Adrenal gland (tissue), 12 donors: ENCODE results near the gene ZBP1. TPM values are rescaled to one million over a fixed set of nuclear protein-coding genes. Genes with fewer than 3 reads are reported as not detected.

ENCODE experiments used
- DNase-seq, 7 donors: peaks; one replicate each; pipeline ENCODE4 v3.0.0-alpha.2; 2019 to 2020
- H3K27ac ChIP-seq, 5 donors: fragments of 200-600 bp; sonication (generic) in 4 of 5; 1 replicate in 3 of 5; 2 replicates in 2 of 5; pipeline versions ENCODE4 v1.5.1 to v1.8.0; 2016 to 2020; ENCODE audit warnings: mild to moderate bottlenecking in 1 of 5
- H3K27me3 ChIP-seq: fragments of 200-600 bp; 2 replicates; pipeline ENCODE4 v1.8.0; 2021
- H3K36me3 ChIP-seq, 2 donors: fragments of 200-600 bp; replicated peaks in 1 of 2; 1 replicate in 1 of 2; 2 replicates in 1 of 2; pipeline versions ENCODE4 v1.5.1 to v1.8.0; 2018 to 2022
- H3K4me1 ChIP-seq, 2 donors: fragments of 200-600 bp; replicated peaks in 1 of 2; 1 replicate in 1 of 2; 2 replicates in 1 of 2; pipeline versions ENCODE4 v1.5.1 to v1.8.0; 2018 to 2021
- H3K4me3 ChIP-seq, 4 donors: fragments of 200-600 bp; sonication (generic) in 3 of 4; one replicate each; pipeline ENCODE4 v1.5.1; 2016 to 2018
- H3K9me3 ChIP-seq, 3 donors: fragments of 200-600 bp; sonication (generic) in 1 of 3; replicated peaks in 1 of 3; 1 replicate in 2 of 3; 2 replicates in 1 of 3; pipeline versions ENCODE4 v1.5.1 to v1.8.0; 2016 to 2021
- POLR2A ChIP-seq, 2 donors: fragments of 450-650 bp; IDR thresholded peaks; one replicate each; pipeline ENCODE4 v1.6.1; 2017; ENCODE audit warnings: antibody characterized with exemption in 2 of 2, mild to moderate bottlenecking in 2 of 2, moderate library complexity in 1 of 2
- WGBS, 4 donors: extraction: QIAGEN DNeasy Blood & Tissue Kit in 2 of 4; methylation state at CpG; one replicate each; pipeline versions ENCODE4 v1.1.5 to v1.1.7; 2013 to 2017; 5-methylcytosine and 5-hydroxymethylcytosine counted together
- intact Hi-C, 2 donors: fragments of 100-400 bp; cut with DNase I; formaldehyde crosslinking; loops; one replicate each; pipeline versions ENCODE4 v1.14.1 to v1.15.0; 2022 to 2023
- polyA plus RNA-seq, 3 donors: library from polyadenylated mRNA; stranded (reverse); fragments of 200-250 nt in 2 of 3; fragments of 350-450 nt in 1 of 3; fragmentation: Illumina TruSeq in 1 of 3; extraction: RNeasy Lipid Tissue Mini Kit (QIAGEN cat#74804) in 1 of 3; gene quantifications; one replicate each; pipeline ENCODE4 v1.2.3, GENCODE V29; 2013 to 2014
- total RNA-seq, 9 donors: library from RNA; depleted of rRNA in 4 of 9; stranded (reverse); fragments of >200 nt in 4 of 9; fragments of 120-200 nt in 1 of 9; fragmentation: NEBNext Ultra II Directional in 1 of 9; extraction: Animal tissue kit (Norgen Biotek cat#: 25700) in 1 of 9; gene quantifications; one replicate each; pipeline versions ENCODE4 v1.1.0 to v1.2.4, GENCODE V29; 2013 to 2023
- TF ChIP-seq, protein P1 (sequence below), 6 experiments: fragments of 450-650 bp in 4 of 6; fragments of 200-600 bp in 2 of 6; sonication (generic) in 1 of 6; IDR thresholded peaks; 1 replicate in 5 of 6; 2 replicates in 1 of 6; pipeline versions ENCODE4 v1.5.1 to v1.8.0; 2016 to 2021; ENCODE audit warnings: antibody characterized with exemption in 6 of 6, mild to moderate bottlenecking in 2 of 6, moderate library complexity in 1 of 6
- donor health status: healthy with polysubstance abuse.
- donor health status: Bipolar disorder and iron deficiency.
- donor health status: DM: yes; HTN: yes; CAD: no.
- donor health status: DM: no; HTN: no; CAD: no.
- donor health status: DM: no; HTN: no; CAD: no.
- donor health status: DM: yes; HTN: yes; CAD: no.

ZBP1 gene
- total and polyA plus RNA-seq, 12 donors: 0.14 to 2.9 (median 0.68) TPM; not detected in 3

DNA sequence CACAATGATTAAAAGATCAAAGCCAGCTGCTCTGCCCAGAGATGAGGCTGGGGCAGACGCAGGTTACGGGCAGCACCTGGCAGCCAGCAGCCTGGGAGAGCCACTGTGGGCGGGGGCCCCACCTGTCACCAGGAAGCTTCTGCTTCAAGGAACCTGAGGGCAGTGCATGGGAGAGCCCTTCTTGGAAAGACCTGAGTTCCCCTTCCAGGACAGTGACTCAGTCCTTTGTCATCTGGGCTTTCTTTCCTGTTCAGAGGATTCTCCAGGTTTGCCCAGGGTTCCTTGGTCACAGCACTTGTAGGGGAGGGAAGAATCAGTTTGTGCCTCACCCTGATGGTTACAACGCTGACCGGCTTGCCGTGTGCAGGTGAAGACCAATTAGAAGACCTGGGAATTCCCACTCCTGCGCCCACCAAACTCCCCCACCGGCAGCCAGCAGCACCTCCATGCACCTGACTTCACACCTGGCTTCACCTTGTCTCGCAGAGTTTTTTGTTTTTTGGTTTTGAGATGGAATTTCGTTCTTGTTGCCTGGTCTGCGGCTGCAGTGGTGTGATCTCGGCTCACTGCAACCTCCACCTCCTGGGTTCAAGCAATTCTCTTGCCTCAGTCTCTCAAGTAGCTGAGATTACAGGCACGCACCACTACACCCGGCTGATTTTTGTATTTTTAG is 2.0 kb downstream of the ZBP1 start:
- 65 to 81% (median 70%) methylated on average over 11 to 14 of the region's 14 CpGs for WGBS, 4 donors
- no peaks in the 10 kb centered on the region for H3K9me3 ChIP-seq
- H3K27me3 ChIP-seq: peaks cover 4% of the 10 kb centered on the region
- no peak overlapping the region for H3K27ac ChIP-seq
- no peak overlapping the region for H3K4me3 ChIP-seq
- DNase-seq: no peak
- intact Hi-C loops: no loop called here
- no peak for TF ChIP-seq POLR2A (IDR thresholded peaks at IDR 0.05)
- TF ChIP-seq, protein P1, sequence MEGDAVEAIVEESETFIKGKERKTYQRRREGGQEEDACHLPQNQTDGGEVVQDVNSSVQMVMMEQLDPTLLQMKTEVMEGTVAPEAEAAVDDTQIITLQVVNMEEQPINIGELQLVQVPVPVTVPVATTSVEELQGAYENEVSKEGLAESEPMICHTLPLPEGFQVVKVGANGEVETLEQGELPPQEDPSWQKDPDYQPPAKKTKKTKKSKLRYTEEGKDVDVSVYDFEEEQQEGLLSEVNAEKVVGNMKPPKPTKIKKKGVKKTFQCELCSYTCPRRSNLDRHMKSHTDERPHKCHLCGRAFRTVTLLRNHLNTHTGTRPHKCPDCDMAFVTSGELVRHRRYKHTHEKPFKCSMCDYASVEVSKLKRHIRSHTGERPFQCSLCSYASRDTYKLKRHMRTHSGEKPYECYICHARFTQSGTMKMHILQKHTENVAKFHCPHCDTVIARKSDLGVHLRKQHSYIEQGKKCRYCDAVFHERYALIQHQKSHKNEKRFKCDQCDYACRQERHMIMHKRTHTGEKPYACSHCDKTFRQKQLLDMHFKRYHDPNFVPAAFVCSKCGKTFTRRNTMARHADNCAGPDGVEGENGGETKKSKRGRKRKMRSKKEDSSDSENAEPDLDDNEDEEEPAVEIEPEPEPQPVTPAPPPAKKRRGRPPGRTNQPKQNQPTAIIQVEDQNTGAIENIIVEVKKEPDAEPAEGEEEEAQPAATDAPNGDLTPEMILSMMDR (IDR thresholded peaks at IDR 0.05): no peak
- no peaks in the 10 kb centered on the region for H3K4me1 ChIP-seq
- H3K36me3 ChIP-seq: no peaks in the 10 kb centered on the region

DNA sequence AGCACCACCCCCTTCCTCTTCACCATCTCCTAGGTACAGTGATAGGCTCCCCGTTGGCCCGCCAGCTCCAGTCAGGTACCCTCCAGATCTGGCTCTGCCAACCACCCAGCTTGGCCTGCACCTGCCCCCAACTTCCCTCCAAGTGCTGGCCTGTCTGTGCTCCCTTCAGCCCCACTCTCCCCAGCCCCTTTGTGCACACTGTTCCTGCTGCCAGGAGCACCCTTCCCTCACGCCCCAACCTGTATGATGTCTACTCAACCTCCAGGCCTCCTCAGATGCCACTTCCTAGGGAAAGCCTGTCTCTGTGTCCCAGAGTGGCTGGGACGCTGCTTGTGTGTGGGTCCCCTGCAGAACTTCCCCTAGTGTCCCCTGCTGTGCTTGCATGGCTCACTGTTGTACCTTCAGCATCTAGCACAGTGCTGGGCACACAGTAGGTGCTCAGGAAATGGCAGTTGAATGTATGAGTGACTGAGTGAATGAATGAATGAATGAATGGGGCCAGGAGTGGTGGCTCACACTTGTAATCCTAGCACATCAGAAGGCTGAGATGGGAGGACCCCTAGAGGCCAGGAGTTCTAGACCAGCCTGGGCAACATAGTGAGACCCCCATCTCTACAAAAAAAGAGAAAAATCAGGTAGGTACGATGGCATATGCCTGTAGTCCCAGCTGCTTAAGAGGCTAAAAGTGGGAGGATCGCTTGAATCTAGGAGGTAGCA is 3.0 kb downstream of the ZBP1 start:
- Histone ChIP-seq H3K27me3 (peaks cover 4% of the 10 kb centered on the region), H3K4me1 (no peaks in the 10 kb centered on the region), H3K9me3 (no peaks in the 10 kb centered on the region), H3K27ac (no peak overlapping the region), H3K36me3 (no peaks in the 10 kb centered on the region), H3K4me3 (no peak overlapping the region)
- peak in 1 of 7 donors; percentile 14 for DNase-seq
- 79 to 82% (median 81%) methylated on average over 6 of the region's 6 CpGs for WGBS, 4 donors
- intact Hi-C loops: no loop called here
- TF ChIP-seq, protein P1 (IDR thresholded peaks at IDR 0.05): no peak
- TF ChIP-seq POLR2A (IDR thresholded peaks at IDR 0.05): no peak

DNA sequence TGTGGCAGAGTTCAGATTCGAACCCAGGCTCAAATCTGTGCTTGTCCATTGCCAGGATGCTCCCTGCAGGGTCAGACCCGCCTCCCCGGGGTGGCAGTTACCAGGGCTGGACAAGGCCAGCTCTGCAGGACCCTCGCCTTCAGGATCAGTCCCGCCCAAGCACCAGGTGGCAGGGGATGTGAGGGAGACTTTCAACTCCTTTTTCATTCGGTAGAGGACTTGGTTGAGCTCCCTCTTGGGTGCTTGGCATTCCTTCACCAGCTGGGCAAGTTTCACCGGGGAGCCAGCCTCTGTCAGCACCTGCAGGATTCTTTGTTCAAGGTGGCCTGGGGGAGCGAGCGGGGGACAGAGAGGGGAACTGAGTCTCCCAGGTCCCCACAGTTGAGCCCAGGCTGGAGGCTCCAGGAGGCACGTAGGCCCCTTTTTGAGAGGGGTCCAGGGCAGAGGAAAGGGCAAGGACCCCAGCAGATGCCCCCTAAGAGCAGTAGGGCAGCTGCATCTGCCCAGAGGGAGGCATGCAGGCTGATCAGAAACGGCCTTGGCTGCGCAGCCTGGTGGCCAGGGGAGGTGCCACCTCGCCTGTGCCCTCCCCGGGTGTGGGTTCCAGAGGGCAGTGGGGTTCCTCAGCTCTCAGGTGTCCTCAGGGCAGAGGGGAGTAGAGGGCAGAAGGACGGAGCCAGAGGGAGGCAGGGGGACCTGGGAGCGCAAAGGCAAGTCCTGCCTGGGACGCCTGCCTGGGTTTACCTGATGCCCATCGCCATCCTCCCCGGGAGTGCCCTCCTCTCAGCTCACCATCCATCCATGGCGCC is 3.9 kb downstream of the ZBP1 start:
- Histone ChIP-seq H3K27ac (no peak overlapping the region), H3K4me1 (no peaks in the 10 kb centered on the region), H3K4me3 (no peak overlapping the region), H3K9me3 (no peaks in the 10 kb centered on the region), H3K27me3 (no peaks in the 10 kb centered on the region), H3K36me3 (no peaks in the 10 kb centered on the region)
- intact Hi-C loops: no loop called here
- peak in 1 of 7 donors; percentile 3 for DNase-seq
- TF ChIP-seq, protein P1 (IDR thresholded peaks at IDR 0.05): no peak
- TF ChIP-seq POLR2A (IDR thresholded peaks at IDR 0.05): no peak
- 64 to 81% (median 78%) methylated on average over 12 to 20 of the region's 20 CpGs for WGBS, 4 donors

DNA sequence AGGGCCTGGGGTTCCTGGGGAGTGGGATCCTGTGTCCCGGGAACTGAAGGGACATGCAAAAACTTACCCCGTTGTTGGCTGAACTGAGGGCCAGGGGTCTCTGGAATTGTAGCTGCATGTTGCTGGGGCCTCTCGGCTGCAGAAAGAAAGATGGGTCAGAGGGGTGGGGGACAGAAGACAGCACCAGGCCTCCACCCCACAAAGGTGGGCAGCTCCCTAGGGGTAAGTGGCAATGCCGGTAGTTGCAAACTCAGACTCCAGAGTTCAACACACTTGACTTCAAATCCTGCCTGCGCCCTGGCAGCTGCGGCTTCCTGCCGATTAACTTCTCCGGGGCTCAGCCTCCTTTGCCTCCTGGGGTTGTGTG is 4.8 kb downstream of the ZBP1 start:
- no peak for TF ChIP-seq POLR2A (IDR thresholded peaks at IDR 0.05)
- TF ChIP-seq, protein P1 (IDR thresholded peaks at IDR 0.05): no peak
- H3K36me3 ChIP-seq: no peaks in the 10 kb centered on the region
- no peak overlapping the region for H3K27ac ChIP-seq
- H3K4me1 ChIP-seq: no peaks in the 10 kb centered on the region
- no peak overlapping the region for H3K4me3 ChIP-seq
- no peaks in the 10 kb centered on the region for H3K27me3 ChIP-seq
- H3K9me3 ChIP-seq: no peaks in the 10 kb centered on the region
- WGBS, 4 donors: 50 to 80% (median 73%) methylated on average over 1 to 8 of the region's 8 CpGs
- DNase-seq: peak in 2 of 7 donors; percentile 6 to 39
- intact Hi-C loops: no loop called here
